GM21576 (cell line): ENCODE measurements around the gene USP1.

Experiments used
- ATAC-seq: cut with Tn5 transposase; IDR thresholded peaks from one replicate; pipeline ENCODE4 v1.9.1; 2021; ENCODE audit warnings: mild to moderate bottlenecking, moderate library complexity; ENCODE audit not compliant: unreplicated experiment

USP1 gene

GRCh38 chr1:62436466-62437272 is at the start of gene USP1:
TSS of gene USP1 (plus strand) at chr1:62437049. CDS start at chr1:62439868, 2,819 bp downstream.
- peak; percentile 74 for ATAC-seq

DNA sequence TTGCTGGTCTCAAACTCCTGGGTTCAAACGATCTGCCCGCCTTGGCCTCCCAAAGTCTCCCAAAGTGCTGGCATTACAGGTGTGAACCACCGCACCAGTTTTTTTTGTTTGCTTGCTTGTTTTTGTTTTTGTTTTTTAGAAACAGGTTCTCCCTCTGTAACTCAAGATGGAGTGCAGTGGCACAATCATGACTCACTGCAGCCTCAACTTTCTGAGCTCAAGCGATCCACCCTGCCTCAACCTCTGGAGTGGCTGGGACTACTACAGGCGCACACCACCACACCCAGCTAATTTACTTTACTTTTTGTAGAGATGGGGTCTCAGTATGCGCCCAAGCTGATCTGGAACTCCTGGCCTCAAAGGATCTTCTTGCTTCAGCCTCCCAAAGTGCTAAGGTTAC is 47.3 kb upstream of the USP1 start:
- no peak for ATAC-seq

DNA sequence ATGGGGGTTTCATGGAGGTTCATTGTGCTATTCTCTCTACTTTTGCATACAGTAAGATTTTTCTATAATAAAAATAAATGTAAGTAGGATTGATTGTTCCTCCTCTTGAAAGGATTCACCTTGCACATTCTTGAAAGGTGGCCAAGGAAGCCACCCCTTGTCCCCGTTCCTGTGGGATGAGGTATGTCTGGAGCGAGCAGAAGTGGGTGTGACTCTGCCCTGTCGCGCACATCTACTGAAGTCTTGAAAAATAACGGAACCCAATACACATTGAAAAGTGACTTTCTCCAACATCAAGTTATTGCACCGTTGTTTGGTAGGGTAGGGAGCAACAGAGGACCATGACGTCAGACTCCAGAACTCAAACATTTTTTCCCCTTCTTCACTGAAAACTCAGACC is 46.8 kb upstream of the USP1 start:
- no peak for ATAC-seq

GRCh38 chr1:62391369-62391971 is 45.4 kb upstream of the USP1 start:
- ATAC-seq = peak; percentile 67

DNA sequence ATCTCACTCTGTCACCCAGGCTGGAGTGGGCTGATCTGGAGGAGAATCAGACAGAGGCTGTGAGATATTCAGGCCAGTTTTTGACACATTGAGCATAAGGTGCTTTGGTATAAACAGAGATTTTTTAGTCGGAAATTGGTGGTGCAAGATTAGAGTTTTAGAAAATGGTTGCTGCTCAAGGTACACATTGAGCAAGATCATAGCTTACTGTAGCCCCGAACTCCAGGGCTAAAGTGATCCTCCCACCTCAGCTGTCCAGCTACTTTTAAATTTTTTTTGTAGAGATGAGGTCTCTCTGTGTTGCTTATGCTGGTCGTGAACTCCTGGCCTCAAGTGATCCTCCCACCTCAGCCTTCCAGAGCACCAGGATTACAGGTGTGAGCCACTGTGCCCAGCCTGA is 43.9 kb upstream of the USP1 start:
- no peak for ATAC-seq

DNA sequence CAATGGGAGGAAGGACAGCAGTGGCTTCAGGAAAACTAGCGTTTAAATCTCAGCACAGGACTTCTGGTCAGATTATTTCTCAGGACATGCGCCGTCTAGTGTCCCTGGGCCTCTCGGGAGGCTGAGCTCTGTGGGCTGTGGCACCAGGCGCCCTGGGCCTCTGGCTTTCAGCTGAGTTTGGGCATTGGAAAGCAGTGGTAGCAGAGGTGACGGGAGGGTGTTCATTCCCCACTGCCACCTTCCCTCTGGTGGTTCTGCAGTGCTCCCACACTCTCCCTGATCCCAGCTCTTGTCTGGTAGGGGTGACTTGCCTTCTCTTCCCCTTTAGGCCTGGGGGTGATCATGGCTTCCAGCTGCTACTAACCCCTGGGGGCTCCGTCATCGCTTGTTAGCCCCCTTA is 42.2 kb upstream of the USP1 start:
- ATAC-seq = no peak

DNA sequence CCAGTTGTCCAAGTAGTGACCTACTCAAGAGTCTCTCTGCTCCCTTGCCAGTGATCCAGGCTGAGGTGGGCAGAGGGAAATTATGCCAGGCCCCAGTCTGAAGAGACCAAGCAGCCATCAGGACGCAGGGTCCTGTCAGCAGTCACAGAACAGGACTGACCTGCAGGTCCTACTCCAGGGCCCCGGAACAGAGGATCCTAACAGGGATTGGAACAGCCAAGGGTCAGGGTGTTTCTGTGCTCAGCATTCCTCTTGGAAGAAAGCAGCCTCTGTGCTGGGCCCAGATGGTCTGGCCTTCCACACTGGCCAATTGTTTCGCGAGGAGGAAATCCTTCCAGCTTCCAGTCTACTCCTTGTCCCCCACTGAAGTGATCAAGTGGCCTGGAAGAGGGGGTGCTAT is 41.6 kb upstream of the USP1 start:
- no peak for ATAC-seq

DNA sequence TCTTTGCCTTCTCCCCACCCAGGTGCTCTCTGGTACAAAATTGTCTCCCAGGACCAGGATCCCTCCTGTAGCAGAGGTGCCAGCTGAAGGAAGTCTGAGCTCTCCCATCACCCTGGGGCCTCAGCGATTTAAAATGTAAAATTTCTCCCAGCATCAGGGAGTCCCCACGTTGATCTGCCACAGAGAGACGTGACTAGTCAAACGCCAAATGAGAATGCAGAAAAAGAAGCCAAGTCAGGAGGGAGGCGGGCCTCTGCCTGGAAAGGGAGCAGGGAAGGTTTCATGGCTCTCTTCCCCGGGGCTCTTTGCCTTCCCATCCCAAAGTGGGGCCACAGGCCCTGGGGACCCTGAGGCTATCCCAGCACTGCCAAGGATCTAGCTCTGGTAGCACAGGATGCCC is 40.0 kb upstream of the USP1 start:
- no peak for ATAC-seq

DNA sequence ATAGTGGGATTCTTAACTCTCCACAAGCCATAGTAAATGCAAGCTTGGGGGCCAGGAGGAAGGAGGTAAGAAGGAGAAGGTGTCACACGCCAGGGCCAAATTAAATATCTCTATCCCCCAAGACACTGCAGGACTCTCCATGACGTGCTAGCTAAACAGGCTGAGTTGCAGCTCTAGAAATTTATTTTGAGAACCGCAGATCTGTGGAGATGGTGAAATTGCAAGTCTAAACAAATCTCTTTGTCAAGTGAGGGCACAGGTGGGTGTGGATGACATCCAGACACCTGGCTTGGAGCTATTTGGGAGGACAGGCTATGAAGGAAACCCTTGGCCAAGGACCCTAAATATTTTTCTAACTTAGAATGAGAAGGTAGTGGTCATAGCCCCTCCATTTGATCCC is 39.5 kb upstream of the USP1 start:
- no peak for ATAC-seq

DNA sequence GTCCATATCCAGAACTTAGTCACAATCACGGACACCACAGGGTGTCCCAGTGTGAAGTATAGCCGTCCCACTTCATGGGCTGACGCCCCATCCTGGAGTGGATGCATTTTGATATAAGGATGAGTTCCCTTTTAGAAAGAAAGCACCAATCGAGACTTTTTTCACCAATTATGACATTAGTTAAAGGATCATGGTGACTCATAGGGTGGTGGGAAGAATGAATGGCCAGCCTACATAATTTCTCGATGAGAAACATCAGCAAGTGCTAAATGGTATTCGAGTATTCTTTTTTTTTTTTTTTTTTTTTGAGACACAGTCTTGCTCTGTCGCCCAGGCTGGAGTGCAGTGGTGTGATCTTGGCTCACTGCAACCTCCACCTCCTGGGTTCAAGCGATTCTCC is 38.5 kb upstream of the USP1 start:
- ATAC-seq = no peak

- ATAC-seq = no peak
These were observed 35.7 kb upstream of the USP1 start for GRCh38 chr1:62401034-62401760.

- ATAC-seq = no peak
These were observed 31.6 kb upstream of the USP1 start for GRCh38 chr1:62405247-62405646.

GRCh38 chr1:62406576-62406975 is 30.3 kb upstream of the USP1 start:
- ATAC-seq = no peak

- no peak for ATAC-seq
These were observed 29.3 kb upstream of the USP1 start for GRCh38 chr1:62407398-62408009.

GRCh38 chr1:62415687-62416086 is 21.2 kb upstream of the USP1 start:
- ATAC-seq = no peak

GRCh38 chr1:62417351-62417999 is 19.4 kb upstream of the USP1 start:
- ATAC-seq = no peak

GRCh38 chr1:62420214-62420613 is 16.6 kb upstream of the USP1 start:
- ATAC-seq = no peak

GRCh38 chr1:62423580-62424242 is 13.1 kb upstream of the USP1 start:
- ATAC-seq = no peak

GRCh38 chr1:62424411-62424810 is 12.4 kb upstream of the USP1 start:
- ATAC-seq = no peak

GRCh38 chr1:62425041-62425440 is 11.8 kb upstream of the USP1 start:
- no peak for ATAC-seq

DNA sequence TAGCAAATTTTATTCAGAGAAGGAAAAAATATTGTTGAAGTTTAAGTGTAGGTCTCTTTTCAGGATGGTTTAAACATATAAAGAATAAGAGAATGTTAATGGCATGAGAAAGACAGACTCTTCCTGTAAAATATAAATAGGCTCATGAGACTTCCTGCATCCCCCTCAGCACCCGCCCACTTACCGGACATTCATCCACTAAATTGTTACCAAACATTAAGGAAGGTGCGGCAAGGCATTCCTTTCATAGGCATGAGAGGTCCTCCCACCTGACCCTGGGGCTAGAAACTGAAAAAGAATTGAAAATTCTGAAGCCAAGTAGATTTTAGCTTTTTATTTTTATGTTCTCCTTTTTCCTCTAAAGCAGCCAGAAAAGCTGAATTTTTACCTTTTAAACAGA is 10.6 kb upstream of the USP1 start:
- no peak for ATAC-seq
